Measurements from ENCODE around the gene PAOX. TPM values are rescaled to one million over a fixed set of nuclear protein-coding genes. Genes with fewer than 3 reads are reported as not detected.

The PAOX gene
- total and polyA plus RNA-seq, 2 of the 13 experiments (the other 11 are each of a cell fraction or from before 2014, with no cell fraction given), result 0.49 to 0.77 TPM

- TF ChIP-seq, protein P1, sequence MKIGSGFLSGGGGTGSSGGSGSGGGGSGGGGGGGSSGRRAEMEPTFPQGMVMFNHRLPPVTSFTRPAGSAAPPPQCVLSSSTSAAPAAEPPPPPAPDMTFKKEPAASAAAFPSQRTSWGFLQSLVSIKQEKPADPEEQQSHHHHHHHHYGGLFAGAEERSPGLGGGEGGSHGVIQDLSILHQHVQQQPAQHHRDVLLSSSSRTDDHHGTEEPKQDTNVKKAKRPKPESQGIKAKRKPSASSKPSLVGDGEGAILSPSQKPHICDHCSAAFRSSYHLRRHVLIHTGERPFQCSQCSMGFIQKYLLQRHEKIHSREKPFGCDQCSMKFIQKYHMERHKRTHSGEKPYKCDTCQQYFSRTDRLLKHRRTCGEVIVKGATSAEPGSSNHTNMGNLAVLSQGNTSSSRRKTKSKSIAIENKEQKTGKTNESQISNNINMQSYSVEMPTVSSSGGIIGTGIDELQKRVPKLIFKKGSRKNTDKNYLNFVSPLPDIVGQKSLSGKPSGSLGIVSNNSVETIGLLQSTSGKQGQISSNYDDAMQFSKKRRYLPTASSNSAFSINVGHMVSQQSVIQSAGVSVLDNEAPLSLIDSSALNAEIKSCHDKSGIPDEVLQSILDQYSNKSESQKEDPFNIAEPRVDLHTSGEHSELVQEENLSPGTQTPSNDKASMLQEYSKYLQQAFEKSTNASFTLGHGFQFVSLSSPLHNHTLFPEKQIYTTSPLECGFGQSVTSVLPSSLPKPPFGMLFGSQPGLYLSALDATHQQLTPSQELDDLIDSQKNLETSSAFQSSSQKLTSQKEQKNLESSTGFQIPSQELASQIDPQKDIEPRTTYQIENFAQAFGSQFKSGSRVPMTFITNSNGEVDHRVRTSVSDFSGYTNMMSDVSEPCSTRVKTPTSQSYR (CRISPR knock-in tag; IDR thresholded peaks at IDR 0.05; ENCODE audit: borderline replicate concordance), result peak; percentile 31; the same call in 1 of the 2 replicates
- no peak for TF ChIP-seq CEBPZ (IDR thresholded peaks at IDR 0.05; ENCODE audit: low read length)
- TF ChIP-seq ZNF138 (CRISPR knock-in tag; IDR thresholded peaks at IDR 0.05; ENCODE audit: low read depth), result no peak; the same call in 1 of the 2 replicates
- peak; percentile 27; the same call in 1 of the 2 replicates for TF ChIP-seq NR2F6 (IDR thresholded peaks at IDR 0.05)
- no peak; the same call in 1 of the 2 replicates for TF ChIP-seq NR2F6 (CRISPR knock-in tag; IDR thresholded peaks at IDR 0.05)
- 0 out of 2 replicates have a peak, but pooled peaks have one; percentile 48 for TF ChIP-seq KLF12 (CRISPR knock-in tag; IDR thresholded peaks at IDR 0.05; ENCODE audit: borderline replicate concordance)
- peak; percentile 64; the same call in 1 of the 2 replicates for TF ChIP-seq PHF21A (CRISPR knock-in tag; IDR thresholded peaks at IDR 0.05)
- 0 out of 2 replicates have a peak, but pooled peaks have one; percentile 35 for TF ChIP-seq GMEB1 (CRISPR knock-in tag; IDR thresholded peaks at IDR 0.05; ENCODE audit: borderline replicate concordance)
- TF ChIP-seq ZFY (CRISPR knock-in tag; IDR thresholded peaks at IDR 0.05), result peak; percentile 73; the same call in 1 of the 2 replicates
- TF ChIP-seq KMT2A (CRISPR knock-in tag; IDR thresholded peaks at IDR 0.05), result peak; percentile 20; the same call in 1 of the 2 replicates
- TF ChIP-seq IRX3 (CRISPR knock-in tag; IDR thresholded peaks at IDR 0.05; ENCODE audit: borderline replicate concordance, low read depth), result peak; percentile 41; the same call in 1 of the 2 replicates
Measured at GRCh38 chr10:133357285-133358161, 21.5 kb upstream of the PAOX start, which contains the start of gene FUOM (continued).

Data from HepG2 (cell line).